Glutamatergic neuron (in vitro differentiated cells): ENCODE results near the gene SLC25A43. TPM values are rescaled to one million over a fixed set of nuclear protein-coding genes. Genes with fewer than 3 reads are reported as not detected.

ENCODE experiments used
- DNase-seq: peaks from one replicate; pipeline ENCODE4 v3.0.0; 2022
- H3K27ac Mint-ChIP-seq: one replicate; pipeline ENCODE4 v1.8.0; 2020; ENCODE audit warnings: mild to moderate bottlenecking, mixed read lengths, inconsistent platforms; ENCODE audit not compliant: unreplicated experiment
- H3K27me3 Mint-ChIP-seq: one replicate; pipeline ENCODE4 v1.8.0; 2020; ENCODE audit warnings: mild to moderate bottlenecking, moderate library complexity, mixed read lengths, inconsistent platforms; ENCODE audit not compliant: unreplicated experiment
- H3K36me3 Mint-ChIP-seq: one replicate; pipeline ENCODE4 v1.8.0; 2020; ENCODE audit warnings: mild to moderate bottlenecking, mixed read lengths, inconsistent platforms; ENCODE audit not compliant: unreplicated experiment
- H3K4me1 Mint-ChIP-seq: one replicate; pipeline ENCODE4 v1.8.0; 2020; ENCODE audit warnings: mild to moderate bottlenecking, low read depth, mixed read lengths, inconsistent platforms; ENCODE audit not compliant: unreplicated experiment
- H3K4me3 Mint-ChIP-seq: one replicate; pipeline ENCODE4 v1.8.0; 2020; ENCODE audit warnings: mild to moderate bottlenecking, mixed read lengths, inconsistent platforms; ENCODE audit not compliant: unreplicated experiment
- H3K9me3 Mint-ChIP-seq: one replicate; pipeline ENCODE4 v1.8.0; 2020; ENCODE audit warnings: mild to moderate bottlenecking, moderate library complexity, mixed read lengths, inconsistent platforms; ENCODE audit not compliant: unreplicated experiment
- total RNA-seq: library from RNA; stranded (reverse); fragmentation: NEBNext Ultra II Directional; extraction: Animal tissue kit (Norgen Biotek cat#: 25700); gene quantifications from one replicate; pipeline ENCODE4 v1.2.1, GENCODE V29; 2021; ENCODE audit not compliant: unreplicated experiment
- TF ChIP-seq, protein P1 (sequence below): fragments of 200-600 bp; sonication (generic); IDR thresholded peaks from one replicate; pipeline ENCODE4 v1.5.0; 2021; ENCODE audit not compliant: partially characterized antibody, unreplicated experiment

The SLC25A43 gene
- total RNA-seq, 1 donor from 2014 or later: 1.0 TPM

DNA sequence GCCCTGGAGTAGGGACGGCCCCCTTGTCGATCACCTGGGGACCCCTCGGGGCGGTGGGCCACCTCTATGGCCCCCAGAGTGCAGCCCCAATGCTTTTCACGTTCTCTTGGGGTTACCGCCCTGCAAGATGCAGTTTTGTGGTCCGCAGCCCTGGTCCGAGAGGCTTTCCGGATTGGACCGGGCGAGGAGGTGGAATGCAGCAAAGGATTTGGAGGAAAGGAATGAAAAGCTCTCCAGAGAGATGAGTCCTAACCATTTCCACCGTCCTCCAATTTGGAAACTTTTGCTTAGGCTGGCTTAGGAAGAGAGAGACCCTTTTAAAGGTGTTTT is 601 bp downstream of the SLC25A43 start:
- peaks cover 1% of the 10 kb centered on the region for H3K27me3 Mint-ChIP-seq
- H3K36me3 Mint-ChIP-seq: no peaks in the 10 kb centered on the region
- no peaks in the 10 kb centered on the region for H3K9me3 Mint-ChIP-seq
- no peak overlapping the region for H3K27ac Mint-ChIP-seq
- H3K4me1 Mint-ChIP-seq: no peaks in the 10 kb centered on the region
- TF ChIP-seq, protein P1, sequence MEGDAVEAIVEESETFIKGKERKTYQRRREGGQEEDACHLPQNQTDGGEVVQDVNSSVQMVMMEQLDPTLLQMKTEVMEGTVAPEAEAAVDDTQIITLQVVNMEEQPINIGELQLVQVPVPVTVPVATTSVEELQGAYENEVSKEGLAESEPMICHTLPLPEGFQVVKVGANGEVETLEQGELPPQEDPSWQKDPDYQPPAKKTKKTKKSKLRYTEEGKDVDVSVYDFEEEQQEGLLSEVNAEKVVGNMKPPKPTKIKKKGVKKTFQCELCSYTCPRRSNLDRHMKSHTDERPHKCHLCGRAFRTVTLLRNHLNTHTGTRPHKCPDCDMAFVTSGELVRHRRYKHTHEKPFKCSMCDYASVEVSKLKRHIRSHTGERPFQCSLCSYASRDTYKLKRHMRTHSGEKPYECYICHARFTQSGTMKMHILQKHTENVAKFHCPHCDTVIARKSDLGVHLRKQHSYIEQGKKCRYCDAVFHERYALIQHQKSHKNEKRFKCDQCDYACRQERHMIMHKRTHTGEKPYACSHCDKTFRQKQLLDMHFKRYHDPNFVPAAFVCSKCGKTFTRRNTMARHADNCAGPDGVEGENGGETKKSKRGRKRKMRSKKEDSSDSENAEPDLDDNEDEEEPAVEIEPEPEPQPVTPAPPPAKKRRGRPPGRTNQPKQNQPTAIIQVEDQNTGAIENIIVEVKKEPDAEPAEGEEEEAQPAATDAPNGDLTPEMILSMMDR: no peak
- H3K4me3 Mint-ChIP-seq: peak overlapping the region; percentile 55
- DNase-seq: no peak

DNA sequence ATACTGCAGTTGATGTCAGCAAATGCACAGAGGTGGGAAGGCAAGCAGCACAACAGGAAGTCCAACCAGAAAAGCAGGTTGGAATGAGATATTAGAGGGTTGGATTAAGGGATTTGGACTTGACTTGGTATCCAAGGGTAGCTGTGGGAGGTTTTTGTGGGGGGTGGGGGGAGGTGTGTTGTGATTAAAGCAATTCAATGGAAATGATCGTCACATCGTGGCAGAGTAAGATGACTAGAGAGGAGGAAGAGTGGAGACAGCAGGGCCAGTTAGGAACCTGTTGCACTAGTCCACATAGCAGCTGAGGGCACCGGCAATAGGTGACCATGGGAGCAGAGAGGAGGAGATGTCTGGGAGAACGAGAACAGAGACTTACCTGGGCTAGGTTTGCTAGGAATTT is 2.4 kb downstream of the SLC25A43 start:
- Mint-ChIP-seq H3K4me3 (no peak overlapping the region), H3K4me1 (no peaks in the 10 kb centered on the region), H3K27me3 (no peaks in the 10 kb centered on the region), H3K9me3 (no peaks in the 10 kb centered on the region), H3K27ac (no peak overlapping the region), H3K36me3 (no peaks in the 10 kb centered on the region)
- TF ChIP-seq, protein P1: no peak
- DNase-seq: no peak

DNA sequence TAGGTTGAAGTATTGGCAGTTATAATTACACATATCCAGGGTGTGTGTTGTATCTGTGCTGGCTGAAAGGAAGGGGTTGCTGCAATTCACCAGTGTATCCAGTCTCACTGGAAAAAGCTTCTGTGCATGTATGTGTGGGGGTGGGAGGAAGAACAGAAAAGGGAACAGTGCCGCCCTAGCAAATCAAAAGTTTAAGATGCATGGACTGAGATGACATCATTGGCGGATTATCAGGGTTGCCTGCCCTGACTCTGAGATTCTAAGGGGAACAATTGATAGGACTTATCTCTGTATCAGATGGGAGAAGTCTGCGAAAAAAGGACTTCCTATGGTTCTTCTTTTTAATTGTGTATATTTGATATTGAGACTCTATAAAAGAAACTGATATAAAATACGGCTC is 3.5 kb downstream of the SLC25A43 start:
- no peak for DNase-seq
- Mint-ChIP-seq H3K36me3 (no peaks in the 10 kb centered on the region), H3K9me3 (no peaks in the 10 kb centered on the region), H3K4me1 (no peaks in the 10 kb centered on the region), H3K4me3 (no peak overlapping the region), H3K27me3 (no peaks in the 10 kb centered on the region), H3K27ac (no peak overlapping the region)
- TF ChIP-seq, protein P1: no peak

DNA sequence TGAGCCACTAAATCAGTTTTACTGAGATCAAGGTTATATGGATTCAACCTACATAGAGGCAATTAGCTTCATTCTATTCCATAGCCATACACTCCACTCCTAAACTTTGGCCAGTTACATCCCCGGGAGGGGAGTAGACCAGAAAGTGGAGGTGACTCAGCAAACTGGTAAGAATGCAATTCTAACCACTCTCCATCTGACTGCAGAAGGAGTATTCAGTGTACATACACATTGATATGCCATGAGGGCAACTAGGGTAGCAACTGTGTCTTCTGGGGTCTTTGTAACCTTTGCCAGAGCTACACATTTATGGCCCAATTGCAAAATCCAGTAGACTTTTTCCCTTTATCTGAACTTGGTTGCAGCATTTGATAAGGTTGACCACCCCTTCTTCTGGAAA is 7.6 kb downstream of the SLC25A43 start:
- no peaks in the 10 kb centered on the region for H3K27me3 Mint-ChIP-seq
- H3K36me3 Mint-ChIP-seq: no peaks in the 10 kb centered on the region
- no peak overlapping the region for H3K4me3 Mint-ChIP-seq
- H3K4me1 Mint-ChIP-seq: no peaks in the 10 kb centered on the region
- no peak overlapping the region for H3K27ac Mint-ChIP-seq
- TF ChIP-seq, protein P1: no peak
- DNase-seq: no peak
- no peaks in the 10 kb centered on the region for H3K9me3 Mint-ChIP-seq

DNA sequence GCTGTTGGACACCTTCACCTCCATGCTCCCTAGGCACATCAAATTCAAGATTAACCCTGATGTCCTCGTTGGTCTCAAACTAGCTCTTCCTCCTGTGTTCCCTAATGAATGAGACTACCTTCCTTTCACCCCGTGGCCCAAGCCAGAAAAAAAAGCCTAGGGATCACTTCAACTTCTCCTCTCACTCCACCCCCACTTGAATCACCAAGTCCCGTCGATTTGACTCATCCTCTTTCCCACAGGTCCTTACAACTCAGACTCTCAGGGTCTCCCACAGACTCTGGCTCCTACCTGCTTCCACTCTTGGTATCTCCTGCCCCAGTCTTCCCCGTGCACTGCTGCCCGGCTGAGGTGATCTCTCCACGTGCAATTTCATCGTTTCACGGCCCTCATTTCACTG is 8.5 kb downstream of the SLC25A43 start:
- H3K36me3 Mint-ChIP-seq: no peaks in the 10 kb centered on the region
- TF ChIP-seq, protein P1: no peak
- H3K27me3 Mint-ChIP-seq: no peaks in the 10 kb centered on the region
- no peaks in the 10 kb centered on the region for H3K4me1 Mint-ChIP-seq
- no peak overlapping the region for H3K27ac Mint-ChIP-seq
- no peak overlapping the region for H3K4me3 Mint-ChIP-seq
- H3K9me3 Mint-ChIP-seq: no peaks in the 10 kb centered on the region
- DNase-seq: no peak
